ENCODE measurements around the gene ZSCAN2.

Gene ZSCAN2

GRCh38 chr15:84598993-84599392 is 1.8 kb upstream of the ZSCAN2 start:
- DNase-seq (ENCODE audit: low spot score), result peak; percentile 60

GRCh38 chr15:84599906-84600305 is 903 bp upstream of the ZSCAN2 start:
- DNase-seq (ENCODE audit: low spot score), result no peak

- DNase-seq (ENCODE audit: low spot score), result peak; percentile 68
Observed at GRCh38 chr15:84600331-84600686, 500 bp upstream of the ZSCAN2 start.

GRCh38 chr15:84601555-84601838 is 688 bp downstream of the ZSCAN2 start:
- no peak for DNase-seq (ENCODE audit: low spot score)

- DNase-seq (ENCODE audit: low spot score), result no peak
Observed at GRCh38 chr15:84603630-84604379, 3.0 kb downstream of the ZSCAN2 start.

GRCh38 chr15:84604826-84605553 is 4.2 kb downstream of the ZSCAN2 start:
- DNase-seq (ENCODE audit: low spot score), result no peak

GRCh38 chr15:84605554-84605882 is 4.7 kb downstream of the ZSCAN2 start:
- no peak for DNase-seq (ENCODE audit: low spot score)

- DNase-seq (ENCODE audit: low spot score), result no peak
Observed at GRCh38 chr15:84606653-84607120, 5.9 kb downstream of the ZSCAN2 start.

- no peak for DNase-seq (ENCODE audit: low spot score)
Observed at GRCh38 chr15:84608707-84609284, 8.0 kb downstream of the ZSCAN2 start.

- no peak for DNase-seq (ENCODE audit: low spot score)
Observed at GRCh38 chr15:84609818-84610525, 9.2 kb downstream of the ZSCAN2 start.

- no peak for DNase-seq (ENCODE audit: low spot score)
Observed at GRCh38 chr15:84611631-84612030, 10.8 kb downstream of the ZSCAN2 start.

- no peak for DNase-seq (ENCODE audit: low spot score)
Observed at GRCh38 chr15:84616235-84616634, 15.4 kb downstream of the ZSCAN2 start.

GRCh38 chr15:84620626-84621025 is 19.8 kb downstream of the ZSCAN2 start:
- no peak for DNase-seq (ENCODE audit: low spot score)

- DNase-seq (ENCODE audit: low spot score), result no peak
Observed at GRCh38 chr15:84621358-84621979, 20.7 kb downstream of the ZSCAN2 start.

- DNase-seq (ENCODE audit: low spot score), result no peak
Observed at GRCh38 chr15:84624359-84624758, 23.6 kb downstream of the ZSCAN2 start.

GRCh38 chr15:84625123-84625522 is 24.3 kb downstream of the ZSCAN2 start:
- DNase-seq (ENCODE audit: low spot score), result no peak

- no peak for DNase-seq (ENCODE audit: low spot score)
Observed at GRCh38 chr15:84629033-84629432, 28.2 kb downstream of the ZSCAN2 start.

- DNase-seq (ENCODE audit: low spot score), result no peak
Observed at GRCh38 chr15:84631706-84632272, 31.0 kb downstream of the ZSCAN2 start.

GRCh38 chr15:84633311-84634227 is 32.8 kb downstream of the ZSCAN2 start:
- peak; percentile 64 for DNase-seq (ENCODE audit: low spot score)

- DNase-seq (ENCODE audit: low spot score), result no peak
Observed at GRCh38 chr15:84634228-84634837, 33.5 kb downstream of the ZSCAN2 start.

GRCh38 chr15:84638103-84638502 is 37.3 kb downstream of the ZSCAN2 start:
- DNase-seq (ENCODE audit: low spot score), result peak; percentile 42
